ENCODE results near the gene GNB3. TPM values are rescaled to one million over a fixed set of nuclear protein-coding genes. Genes with fewer than 3 reads are reported as not detected.
A peak's percentile ranks its signal among the peaks of the same experiment; 100 is the strongest.
"Not testable (repeated sequence)": the region's sequence is repeated elsewhere in the genome, so short reads cannot be mapped to it uniquely, and the experiment has no call there.

Gene GNB3
- polyA plus RNA-seq, 1 donor, result 32.4 TPM

- no peak for DNase-seq (ENCODE audit: low read depth)
Measured at GRCh38 chr12:6883252-6883651, 42.5 kb downstream of the GNB3 start.

GRCh38 chr12:6883683-6884082 lies 43.0 kb downstream of the GNB3 start:
- no peak for DNase-seq (ENCODE audit: low read depth)

GRCh38 chr12:6884539-6884938 lies 43.8 kb downstream of the GNB3 start:
- no peak for DNase-seq (ENCODE audit: low read depth)

DNA sequence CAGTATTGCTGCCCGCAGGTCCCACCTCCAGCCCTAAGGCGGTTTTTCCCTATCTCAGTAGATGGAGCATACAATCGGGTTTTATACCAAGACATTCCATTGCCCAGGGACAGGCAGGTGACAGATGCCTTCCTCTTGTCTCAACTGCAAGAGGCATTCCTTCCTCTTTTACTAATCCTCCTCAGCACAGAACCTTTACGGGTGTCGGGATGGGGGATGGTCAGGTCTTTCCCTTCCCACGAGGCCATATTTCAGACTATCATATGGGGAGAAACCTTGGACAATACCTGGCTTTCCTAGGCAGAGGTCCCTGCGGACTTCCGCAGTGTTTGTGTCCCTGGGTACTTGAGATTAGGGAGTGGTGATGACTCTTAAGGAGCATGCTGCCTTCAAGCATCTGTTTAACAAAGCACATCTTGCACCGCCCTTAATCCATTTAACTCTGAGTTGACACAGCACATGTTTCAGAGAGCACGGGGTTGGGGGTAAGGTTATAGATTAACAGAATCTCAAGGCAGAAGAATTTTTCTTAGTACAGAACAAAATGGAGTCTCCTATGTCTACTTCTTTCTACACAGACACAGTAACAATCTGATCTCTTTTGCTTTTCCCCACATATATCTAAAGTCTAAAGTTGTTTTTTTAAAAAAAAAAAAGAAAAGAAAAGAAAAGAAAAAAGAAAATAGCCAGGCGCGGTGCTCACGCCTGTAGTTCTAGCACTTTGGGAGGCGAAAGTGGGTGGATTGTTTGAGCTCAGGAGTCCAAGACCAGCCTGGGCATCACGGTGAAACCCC lies 45.7 kb downstream of the GNB3 start:
- not testable (repeated sequence) for DNase-seq (ENCODE audit: low read depth)

- DNase-seq (ENCODE audit: low read depth), result no peak
Measured at GRCh38 chr12:6887460-6887859, 46.7 kb downstream of the GNB3 start.

- no peak for DNase-seq (ENCODE audit: low read depth)
Measured at GRCh38 chr12:6888360-6888759, 47.6 kb downstream of the GNB3 start.

GRCh38 chr12:6888794-6889193 lies 48.1 kb downstream of the GNB3 start:
- DNase-seq (ENCODE audit: low read depth), result not testable (repeated sequence)

DNA sequence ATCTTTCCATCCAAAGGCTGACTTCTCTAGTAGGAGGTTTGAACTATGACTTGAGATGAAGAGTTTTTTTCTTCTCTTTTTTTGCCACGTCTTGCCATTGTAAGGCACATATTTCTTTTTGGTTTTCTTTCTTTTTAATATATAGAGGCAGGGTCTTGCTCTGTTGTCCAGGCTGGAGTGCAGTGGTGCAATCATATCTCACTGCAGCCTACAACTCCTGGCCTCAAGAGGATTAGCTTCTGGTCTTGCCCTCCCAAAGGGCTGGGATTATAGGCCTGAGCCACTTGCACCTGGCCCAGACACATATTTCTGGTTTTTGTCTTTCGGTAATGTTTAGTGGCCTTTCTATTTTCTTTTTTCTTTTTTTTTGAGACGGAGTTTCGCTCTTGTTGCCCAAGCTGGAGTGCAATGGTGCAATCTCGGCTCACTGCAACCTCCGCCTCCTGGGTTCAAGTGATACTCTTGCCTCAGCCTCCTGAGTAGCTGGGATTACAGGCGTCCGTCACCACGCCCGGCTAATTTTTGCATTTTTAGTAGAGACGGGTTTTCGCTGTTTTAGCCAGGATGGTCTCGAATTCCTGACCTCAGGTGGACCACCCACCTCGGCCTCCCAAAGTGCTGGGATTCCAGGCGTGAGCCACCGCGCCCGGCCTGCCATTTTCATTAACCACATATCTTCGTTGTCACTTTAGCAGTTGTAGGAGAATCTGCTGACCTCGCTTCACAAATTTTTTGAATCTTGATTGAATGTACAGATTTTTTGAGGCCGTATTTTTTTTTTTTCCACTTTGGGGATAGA lies 49.2 kb downstream of the GNB3 start:
- not testable (repeated sequence) for DNase-seq (ENCODE audit: low read depth)

DNA sequence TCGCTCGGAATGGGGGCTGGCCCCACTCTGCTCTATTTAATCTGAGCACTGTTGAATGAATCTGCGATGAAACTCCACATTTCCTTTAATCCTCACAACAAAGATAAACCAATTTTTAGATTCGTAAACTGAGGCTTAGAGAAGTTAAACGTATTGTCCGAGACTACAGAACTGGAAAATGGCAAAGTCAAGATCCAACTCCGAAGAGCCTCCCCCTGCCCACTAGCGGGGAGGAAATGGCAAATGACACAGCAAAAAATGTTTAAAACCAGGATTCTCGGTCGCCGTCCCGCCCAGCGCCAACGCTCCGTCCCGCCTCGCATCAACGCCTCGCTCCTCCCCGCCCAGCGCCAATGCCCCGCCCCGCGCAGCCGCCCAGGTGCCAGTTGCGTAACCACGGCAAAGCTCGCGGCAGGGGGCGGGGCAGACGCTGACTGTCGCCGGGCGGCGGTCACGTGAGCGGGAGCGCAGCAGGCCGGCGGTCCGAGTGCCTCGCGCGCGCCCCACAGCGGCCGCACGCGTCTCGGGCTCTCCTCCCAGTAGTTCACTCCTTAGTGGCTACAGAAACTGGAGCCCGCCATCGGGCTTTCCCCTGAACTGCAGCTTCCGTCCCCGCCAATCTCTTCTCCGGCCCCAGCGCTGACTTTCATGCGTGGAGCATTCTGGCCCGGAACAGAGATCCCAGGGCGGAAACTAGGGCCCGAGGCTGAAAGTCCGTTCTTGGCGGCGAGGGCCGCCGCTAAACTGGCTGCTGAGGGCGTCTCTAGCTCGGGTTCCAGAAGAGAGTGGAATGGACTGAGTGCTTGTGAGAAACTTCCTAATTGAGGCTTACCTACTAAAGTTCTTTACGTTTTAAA lies 50.3 kb downstream of the GNB3 start:
- peak; percentile 90 for DNase-seq (ENCODE audit: low read depth)

- DNase-seq (ENCODE audit: low read depth), result no peak
Measured at GRCh38 chr12:6891646-6892001, 50.9 kb downstream of the GNB3 start.

DNA sequence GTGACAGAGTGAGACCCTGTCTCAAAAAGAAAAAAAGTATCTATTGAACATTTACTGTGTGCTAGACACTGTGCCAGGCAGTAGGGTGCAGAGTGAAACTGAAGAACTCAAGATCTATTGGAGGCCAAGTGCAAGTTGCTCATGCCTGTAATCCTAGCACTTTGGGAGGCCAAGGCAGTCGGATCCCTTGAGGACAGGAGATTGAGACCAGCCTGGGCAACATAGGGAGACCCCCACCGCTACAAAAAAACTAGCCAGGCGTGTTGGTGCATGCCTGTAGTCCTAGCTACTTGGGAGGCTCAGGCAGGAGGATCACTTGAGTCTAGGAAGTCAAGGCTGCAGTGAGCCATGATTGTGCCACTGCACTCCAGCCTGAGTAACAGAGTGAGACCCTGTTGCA lies 52.0 kb downstream of the GNB3 start:
- not testable (repeated sequence) for DNase-seq (ENCODE audit: low read depth)

DNA sequence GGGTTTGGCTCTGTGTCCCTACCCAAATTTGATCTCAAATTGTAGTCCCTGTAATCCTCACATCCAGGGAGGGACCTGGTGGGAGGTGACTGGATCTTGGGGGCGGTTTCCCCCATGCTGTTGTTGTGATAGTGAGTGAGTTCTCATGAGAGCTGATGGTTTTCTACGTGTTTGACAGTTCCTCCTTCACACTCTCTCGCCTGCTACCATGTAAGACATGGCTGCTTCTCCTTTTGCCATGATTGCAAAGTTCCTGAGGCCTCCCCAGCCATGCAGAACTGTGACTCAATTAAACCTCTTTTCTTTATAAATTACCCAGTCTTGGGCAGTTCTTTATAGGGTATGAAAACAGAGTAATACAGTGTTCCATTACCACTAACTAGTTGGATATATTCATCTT lies 53.6 kb downstream of the GNB3 start:
- DNase-seq (ENCODE audit: low read depth), result no peak

Other genes starting within 250 kb of the GNB3 start
- 158 TPM for gene CHD4, start 233.5 kb upstream of the GNB3 start, polyA plus RNA-seq (ENCODE audit: insufficient read length)
- gene LPAR5, start 205.0 kb upstream of the GNB3 start, polyA plus RNA-seq (ENCODE audit: insufficient read length), result 1.1 TPM
- gene ACRBP, start 193.5 kb upstream of the GNB3 start, polyA plus RNA-seq (ENCODE audit: insufficient read length), result 2.0 TPM
- 46.6 TPM for gene ING4, start 177.8 kb upstream of the GNB3 start, polyA plus RNA-seq (ENCODE audit: insufficient read length)
- 47.0 TPM for gene ZNF384, start 151.6 kb upstream of the GNB3 start, polyA plus RNA-seq (ENCODE audit: insufficient read length)
- gene PIANP, start 140.1 kb upstream of the GNB3 start, polyA plus RNA-seq (ENCODE audit: insufficient read length), result 3.2 TPM
- gene COPS7A, start 116.9 kb upstream of the GNB3 start, polyA plus RNA-seq (ENCODE audit: insufficient read length), result 63.3 TPM
- gene MLF2, start 87.8 kb upstream of the GNB3 start, polyA plus RNA-seq (ENCODE audit: insufficient read length), result 130 TPM
- 373 TPM for gene PTMS, start 74.6 kb upstream of the GNB3 start, polyA plus RNA-seq (ENCODE audit: insufficient read length)
- gene LAG3, start 68.4 kb upstream of the GNB3 start, polyA plus RNA-seq (ENCODE audit: insufficient read length), result 0.70 TPM
- 5.6 TPM for gene CD4, start 51.4 kb upstream of the GNB3 start, polyA plus RNA-seq (ENCODE audit: insufficient read length)
- gene GPR162, start 19.1 kb upstream of the GNB3 start, polyA plus RNA-seq (ENCODE audit: insufficient read length), result 16.8 TPM
- gene P3H3, start 12.5 kb upstream of the GNB3 start, polyA plus RNA-seq (ENCODE audit: insufficient read length), result 40.3 TPM
- 17.5 TPM for gene CDCA3, start 10.4 kb downstream of the GNB3 start, polyA plus RNA-seq (ENCODE audit: insufficient read length)
- 62.2 TPM for gene USP5, start 11.2 kb downstream of the GNB3 start, polyA plus RNA-seq (ENCODE audit: insufficient read length)
- 1,115 TPM for gene TPI1, start 26.6 kb downstream of the GNB3 start, polyA plus RNA-seq (ENCODE audit: insufficient read length)
- gene SPSB2, start 32.4 kb downstream of the GNB3 start, polyA plus RNA-seq (ENCODE audit: insufficient read length), result 8.9 TPM
- gene LRRC23, start 63.9 kb downstream of the GNB3 start, polyA plus RNA-seq (ENCODE audit: insufficient read length), result 10.5 TPM
- 6.1 TPM for gene ENO2, start 73.7 kb downstream of the GNB3 start, polyA plus RNA-seq (ENCODE audit: insufficient read length)
- 70.4 TPM for gene ATN1, start 87.0 kb downstream of the GNB3 start, polyA plus RNA-seq (ENCODE audit: insufficient read length)
- gene RNU7-1, start 102.9 kb downstream of the GNB3 start, polyA plus RNA-seq (ENCODE audit: insufficient read length), result not detected
- gene C12orf57, start 103.1 kb downstream of the GNB3 start, polyA plus RNA-seq (ENCODE audit: insufficient read length), result 155 TPM
- 5.0 TPM for gene PTPN6, start 110.4 kb downstream of the GNB3 start, polyA plus RNA-seq (ENCODE audit: insufficient read length)
- 304 TPM for gene PHB2, start 129.7 kb downstream of the GNB3 start, polyA plus RNA-seq (ENCODE audit: insufficient read length)
- 28.8 TPM for gene EMG1, start 130.0 kb downstream of the GNB3 start, polyA plus RNA-seq (ENCODE audit: insufficient read length)
- gene LPCAT3, start 177.6 kb downstream of the GNB3 start, polyA plus RNA-seq (ENCODE audit: insufficient read length), result 20.1 TPM
- gene C1S, start 219.8 kb downstream of the GNB3 start, polyA plus RNA-seq (ENCODE audit: insufficient read length), result 66.4 TPM

Data from forelimb muscle (tissue), 1 donor.